GM21717 (cell line): ENCODE results near the gene ZNF582.
"Not testable (repeated sequence)": the region's sequence is repeated elsewhere in the genome, so short reads cannot be mapped to it uniquely, and the experiment has no call there.

Experiments used
- ATAC-seq: cut with Tn5 transposase; IDR thresholded peaks from one replicate; pipeline ENCODE4 v1.9.1; 2021; ENCODE audit warnings: mild to moderate bottlenecking, moderate library complexity; ENCODE audit not compliant: unreplicated experiment

Gene ZNF582

DNA sequence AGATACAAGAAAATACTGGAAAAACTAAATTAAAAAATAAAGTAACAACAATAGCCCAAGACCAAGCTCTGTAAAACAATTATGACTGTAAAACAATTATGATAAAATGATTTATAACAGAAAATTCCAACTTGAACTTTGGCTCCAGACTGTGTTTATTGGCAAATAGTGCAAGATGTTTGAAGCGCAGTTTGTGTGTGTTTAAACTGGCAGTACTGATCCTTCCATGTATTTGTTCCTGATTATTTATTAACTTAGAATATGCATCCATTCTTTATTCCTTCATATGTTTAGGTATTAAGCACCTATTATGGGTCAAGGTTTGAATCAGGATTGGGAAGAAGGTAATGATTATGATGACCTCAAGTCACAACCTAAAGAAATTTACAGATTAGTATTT is 37.8 kb downstream of the ZNF582 start:
- no peak for ATAC-seq

GRCh38 chr19:56351208-56351607 is 42.1 kb downstream of the ZNF582 start:
- ATAC-seq = no peak

DNA sequence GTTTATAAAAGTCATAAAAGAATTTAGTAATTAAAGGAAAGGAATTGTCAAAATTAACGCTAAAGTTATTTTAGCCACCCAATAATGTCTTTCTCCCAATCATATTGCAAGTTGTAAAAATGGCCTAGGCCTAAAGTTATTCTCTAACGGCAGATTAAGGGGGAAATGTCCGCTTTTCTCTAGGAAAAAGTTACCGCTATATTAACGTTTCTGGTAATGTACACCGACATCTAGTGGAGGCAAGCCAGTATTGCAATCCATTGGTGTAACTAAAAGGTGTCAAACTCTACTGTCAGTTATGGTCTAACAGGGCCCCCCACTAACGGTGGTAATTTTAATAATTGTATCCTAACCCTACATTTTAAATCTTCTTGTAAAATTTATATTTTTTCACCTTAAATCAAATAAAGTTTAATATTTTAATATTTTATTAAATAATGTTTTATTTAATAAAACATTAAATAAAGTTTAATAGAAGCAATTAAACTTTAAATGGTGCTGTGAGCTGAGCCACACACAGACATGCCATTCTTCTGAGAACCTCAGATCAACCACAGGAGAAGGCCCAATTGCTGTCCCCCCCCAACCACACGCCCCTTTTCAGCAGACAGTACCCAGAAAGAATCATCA is 42.8 kb downstream of the ZNF582 start:
- no peak for ATAC-seq

- ATAC-seq = no peak
Observed at GRCh38 chr19:56348289-56348877, 45.0 kb downstream of the ZNF582 start.

GRCh38 chr19:56347163-56347778 is 46.1 kb downstream of the ZNF582 start:
- ATAC-seq = no peak

DNA sequence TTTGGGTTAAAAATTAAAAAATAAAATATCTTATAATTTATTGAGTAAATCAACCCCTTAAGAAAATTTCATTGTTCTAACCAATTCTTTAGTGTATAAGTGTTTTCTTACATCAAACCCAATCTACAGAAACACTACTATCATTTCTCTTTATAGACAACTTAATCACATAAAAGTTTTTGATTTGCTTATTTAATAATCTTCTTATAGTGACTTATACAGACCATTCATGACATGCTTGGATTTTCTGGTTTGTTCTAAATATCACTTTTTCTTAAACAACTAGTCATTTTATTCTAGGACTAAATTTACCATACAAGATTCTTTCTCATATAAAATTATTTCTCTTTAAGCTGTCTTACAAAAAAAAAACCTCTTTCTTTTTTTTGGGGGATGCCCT is 51.4 kb downstream of the ZNF582 start:
- ATAC-seq = no peak

- ATAC-seq = not testable (repeated sequence)
Observed at GRCh38 chr19:56339031-56339430, 54.3 kb downstream of the ZNF582 start.

- ATAC-seq = not testable (repeated sequence)
Observed at GRCh38 chr19:56337077-56337476, 56.3 kb downstream of the ZNF582 start.

- not testable (repeated sequence) for ATAC-seq
Observed at GRCh38 chr19:56335371-56335770, 58.0 kb downstream of the ZNF582 start.

DNA sequence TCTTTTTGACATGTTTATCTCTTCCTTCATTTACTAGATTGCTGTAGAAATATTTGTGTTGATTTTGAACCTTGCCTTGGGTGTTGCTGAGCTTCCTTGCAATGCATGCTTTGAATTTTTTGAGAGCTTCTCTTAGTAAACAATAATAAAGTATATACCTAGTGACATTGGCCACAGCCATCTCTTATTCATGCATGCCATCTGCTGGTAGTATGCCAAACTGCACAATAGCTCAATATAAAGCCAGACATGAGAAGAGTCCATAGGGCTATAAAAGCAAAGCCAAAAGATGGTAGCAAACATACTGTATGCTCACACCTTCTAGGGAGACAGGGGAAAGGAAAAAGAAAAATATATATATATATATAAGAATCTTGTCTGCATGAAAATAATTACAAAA is 59.8 kb downstream of the ZNF582 start:
- ATAC-seq = no peak
